Natural killer cell treated with Interleukin-12 subunit alpha and Interleukin-12 subunit beta and Interleukin-15 and Interleukin-18, amount 100 ng/mL, for 72 hours (primary cell): ENCODE measurements around the gene DNER. TPM values are rescaled to one million over a fixed set of nuclear protein-coding genes. Genes with fewer than 3 reads are reported as not detected.
A peak's percentile ranks its signal among the peaks of the same experiment; 100 is the strongest.

Experiments used
- ATAC-seq, 2 donors: fragments of 150-1000 bp; cut with Tn5 transposase in 1 of 2; sonication (Bioruptor Pico), chemical (Tn5 transposase) in 1 of 2; 2 replicates each; pipeline ENCODE4 v1.10.0; 2021
- DNase-seq: peaks from one replicate; pipeline ENCODE4 v3.0.0; 2022; ENCODE audit warnings: low spot score
- H3K27ac Mint-ChIP-seq, 2 donors: 1 replicate in 1 of 2; 2 replicates in 1 of 2; pipeline ENCODE4 v1.8.0; 2022; ENCODE audit warnings: mixed read lengths in 2 of 2, mild to moderate bottlenecking in 1 of 2, moderate library complexity in 1 of 2
- H3K27me3 Mint-ChIP-seq, 2 donors: 1 replicate in 1 of 2; 2 replicates in 1 of 2; pipeline ENCODE4 v1.8.0; 2022; ENCODE audit warnings: mixed read lengths in 2 of 2
- H3K36me3 Mint-ChIP-seq: one replicate; pipeline ENCODE4 v1.8.0; 2022; ENCODE audit warnings: mixed read lengths
- H3K4me1 Mint-ChIP-seq, 2 donors: 1 replicate in 1 of 2; 2 replicates in 1 of 2; pipeline ENCODE4 v1.8.0; 2022; ENCODE audit warnings: low read depth in 2 of 2, mixed read lengths in 2 of 2, mild to moderate bottlenecking in 1 of 2
- H3K4me3 Mint-ChIP-seq: one replicate; pipeline ENCODE4 v1.8.0; 2022; ENCODE audit warnings: mixed read lengths
- H3K9me3 Mint-ChIP-seq: 2 replicates; pipeline ENCODE4 v1.8.0; 2022; ENCODE audit warnings: mixed read lengths
- total RNA-seq, 2 donors: library from RNA; stranded (reverse); gene quantifications; one replicate each; pipeline ENCODE4 v1.2.3, GENCODE V29; 2022

DNER gene
- total RNA-seq, 2 donors from 2014 or later = 0.14 TPM; not detected in 1

DNA sequence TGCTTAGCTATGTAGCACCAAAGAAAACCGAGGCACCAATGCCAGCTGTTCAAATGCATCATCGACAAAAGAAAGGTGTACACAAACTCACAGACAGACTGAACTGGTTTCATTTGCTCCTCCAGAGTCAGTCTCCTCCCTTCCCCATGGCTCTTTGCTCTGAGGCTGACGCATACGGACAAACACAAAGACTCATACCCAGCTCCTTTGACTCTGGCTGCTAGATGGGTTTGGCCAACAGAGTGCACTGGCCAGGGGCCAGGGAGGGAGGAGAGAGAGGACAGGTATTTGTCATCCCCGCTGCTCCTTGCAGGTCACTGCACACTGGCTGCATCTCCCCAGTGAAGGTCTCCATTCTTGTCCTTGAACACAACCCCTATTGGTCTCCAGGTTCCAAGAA lies 40.7 kb downstream of the DNER start:
- Mint-ChIP-seq H3K4me1 (no peaks in the 10 kb centered on the region), H3K27ac (no peak overlapping the region), H3K9me3 (no peaks in the 10 kb centered on the region), H3K4me3 (no peak overlapping the region), H3K27me3 (peaks cover 41 to 58% of the 10 kb centered on the region in 2 donors), H3K36me3 (no peaks in the 10 kb centered on the region)
- DNase-seq (no peak), ATAC-seq (peak; percentile 32 to 34)

DNA sequence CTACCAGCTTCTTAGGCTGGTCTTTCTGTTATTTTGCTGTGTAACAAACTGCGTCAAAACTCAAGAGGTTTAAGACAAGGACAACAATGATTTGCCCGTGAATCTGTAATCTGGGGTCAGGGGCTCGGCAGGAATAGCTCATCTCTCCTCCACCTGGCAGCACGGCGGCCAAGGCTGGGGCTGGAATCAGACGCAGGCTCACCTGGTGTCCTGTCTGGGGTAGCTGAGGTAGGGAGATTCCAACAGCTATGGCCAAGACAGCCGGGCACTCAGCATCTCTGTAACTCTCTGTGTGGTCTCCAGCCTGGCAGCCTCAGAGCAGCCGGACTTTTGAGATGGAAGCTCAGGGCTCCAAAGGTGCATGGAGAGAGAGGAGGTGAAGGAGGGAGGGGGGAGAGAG lies 42.3 kb downstream of the DNER start:
- Mint-ChIP-seq H3K36me3 (no peaks in the 10 kb centered on the region), H3K27me3 (peaks cover 30 to 44% of the 10 kb centered on the region in 2 donors), H3K4me3 (no peak overlapping the region), H3K27ac (no peak overlapping the region), H3K4me1 (no peaks in the 10 kb centered on the region), H3K9me3 (no peaks in the 10 kb centered on the region)
- DNase-seq (no peak), ATAC-seq (no peak)

DNA sequence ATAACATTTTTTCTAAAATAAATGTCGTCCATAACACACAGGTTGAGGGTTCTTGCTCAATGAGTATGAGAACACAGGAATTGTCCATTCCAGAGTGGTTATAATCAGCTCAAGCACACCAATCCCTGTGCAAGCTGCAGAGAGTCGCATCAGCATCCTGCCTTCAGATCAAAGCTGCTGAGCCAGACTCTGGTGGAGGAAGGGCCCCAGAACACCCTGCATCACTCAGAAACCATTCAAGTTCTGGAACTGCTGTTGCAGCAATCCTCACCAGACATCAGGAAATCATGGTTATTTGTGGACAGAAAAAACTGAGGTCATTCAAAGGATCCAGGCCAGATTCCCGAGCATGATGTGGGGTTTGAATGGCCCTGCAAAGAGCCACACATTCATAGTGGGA lies 44.5 kb downstream of the DNER start:
- no peak for ATAC-seq

DNA sequence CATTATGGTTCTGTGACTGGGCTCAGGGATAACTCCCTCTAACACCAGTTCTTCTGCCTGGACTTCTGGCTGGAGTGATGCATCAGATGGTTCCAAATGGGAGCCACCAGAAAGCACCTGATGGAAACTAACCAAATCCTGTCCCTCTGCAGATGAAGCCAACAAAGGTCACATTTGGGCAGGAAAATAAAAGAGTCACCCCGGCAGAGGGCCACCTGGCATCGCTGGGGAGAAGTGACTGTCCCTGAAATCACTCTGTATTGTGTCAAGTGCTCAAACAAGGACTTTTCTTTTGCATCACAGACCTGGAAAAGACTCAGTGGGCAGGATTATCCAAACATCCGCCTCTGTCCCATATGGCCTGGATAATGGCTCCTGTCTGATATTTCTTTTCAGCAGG lies 47.5 kb downstream of the DNER start:
- Mint-ChIP-seq H3K4me3 (no peak overlapping the region), H3K4me1 (no peaks in the 10 kb centered on the region), H3K27me3 (peaks cover 17% of the 10 kb centered on the region in 2 donors), H3K9me3 (no peaks in the 10 kb centered on the region), H3K27ac (no peak overlapping the region), H3K36me3 (no peaks in the 10 kb centered on the region)
- ATAC-seq (no peak), DNase-seq (no peak)

More for the DNA sequence above, 44.5 kb downstream of the DNER start:
- Mint-ChIP-seq H3K9me3 (no peaks in the 10 kb centered on the region), H3K27me3 (peaks cover 32 to 38% of the 10 kb centered on the region in 2 donors), H3K4me1 (no peaks in the 10 kb centered on the region), H3K36me3 (no peaks in the 10 kb centered on the region), H3K27ac (no peak overlapping the region), H3K4me3 (no peak overlapping the region)
- DNase-seq = no peak

DNA sequence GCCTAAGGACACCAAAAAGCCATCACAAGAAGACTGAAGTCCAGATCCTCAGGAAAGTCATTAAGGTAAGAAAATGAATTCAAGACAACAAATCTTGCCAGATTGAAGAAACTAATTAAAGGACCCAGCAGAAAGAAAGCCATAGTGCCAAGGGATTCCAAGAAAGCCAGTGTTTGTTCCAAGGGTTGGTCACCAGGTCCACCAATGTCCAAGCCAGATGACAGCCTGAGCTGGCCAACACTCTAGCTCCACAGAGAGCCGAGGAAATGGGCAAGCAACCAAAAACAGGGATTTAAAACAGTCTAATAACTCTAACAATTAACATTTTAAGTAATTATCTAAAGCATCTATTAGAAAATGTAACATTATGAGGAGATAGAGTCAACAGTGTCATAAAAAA lies 49.2 kb downstream of the DNER start:
- Mint-ChIP-seq H3K9me3 (no peaks in the 10 kb centered on the region), H3K4me3 (no peak overlapping the region), H3K4me1 (no peaks in the 10 kb centered on the region), H3K27ac (no peak overlapping the region), H3K27me3 (peaks cover 15 to 19% of the 10 kb centered on the region in 2 donors), H3K36me3 (no peaks in the 10 kb centered on the region)
- DNase-seq (no peak), ATAC-seq (no peak)

- no peak for DNase-seq
- ATAC-seq = no peak
- H3K9me3 Mint-ChIP-seq = no peaks in the 10 kb centered on the region
- peaks cover 22 to 26% of the 10 kb centered on the region in 2 donors for H3K27me3 Mint-ChIP-seq
- H3K4me3 Mint-ChIP-seq = no peak overlapping the region
- H3K27ac Mint-ChIP-seq = no peak overlapping the region
- no peaks in the 10 kb centered on the region for H3K36me3 Mint-ChIP-seq
- no peaks in the 10 kb centered on the region for H3K4me1 Mint-ChIP-seq
Measured at GRCh38 chr2:229661478-229661877, 52.9 kb downstream of the DNER start.

GRCh38 chr2:229660951-229661350 lies 53.4 kb downstream of the DNER start:
- no peak overlapping the region for H3K4me3 Mint-ChIP-seq
- no peak overlapping the region for H3K27ac Mint-ChIP-seq
- no peak for ATAC-seq
- no peaks in the 10 kb centered on the region for H3K9me3 Mint-ChIP-seq
- no peak for DNase-seq
- H3K4me1 Mint-ChIP-seq = no peaks in the 10 kb centered on the region
- H3K36me3 Mint-ChIP-seq = no peaks in the 10 kb centered on the region
- peaks cover 22 to 30% of the 10 kb centered on the region in 2 donors for H3K27me3 Mint-ChIP-seq

DNA sequence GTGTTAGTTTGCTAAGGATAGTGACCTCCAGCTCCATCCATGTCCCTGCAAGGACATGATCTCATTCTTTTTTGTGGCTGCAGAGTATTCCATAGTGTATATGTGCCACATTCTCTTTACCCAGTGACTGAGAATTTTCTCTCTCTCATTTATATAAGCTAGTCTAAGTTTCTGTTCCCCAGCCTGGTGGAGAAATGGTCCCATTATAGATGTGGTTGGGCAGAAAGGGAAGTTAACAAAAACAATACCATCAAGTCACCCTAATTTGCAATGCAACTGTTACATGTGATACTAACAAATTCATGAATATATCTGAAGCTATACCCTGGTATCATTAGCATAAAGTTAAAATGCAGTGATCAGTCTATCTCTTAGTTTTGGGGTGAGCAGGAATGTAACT lies 54.0 kb downstream of the DNER start:
- no peak for DNase-seq
- Mint-ChIP-seq H3K27me3 (peaks cover 24 to 36% of the 10 kb centered on the region in 2 donors), H3K4me3 (no peak overlapping the region), H3K4me1 (no peaks in the 10 kb centered on the region), H3K9me3 (no peaks in the 10 kb centered on the region), H3K27ac (no peak overlapping the region), H3K36me3 (no peaks in the 10 kb centered on the region)
- ATAC-seq = no peak

DNA sequence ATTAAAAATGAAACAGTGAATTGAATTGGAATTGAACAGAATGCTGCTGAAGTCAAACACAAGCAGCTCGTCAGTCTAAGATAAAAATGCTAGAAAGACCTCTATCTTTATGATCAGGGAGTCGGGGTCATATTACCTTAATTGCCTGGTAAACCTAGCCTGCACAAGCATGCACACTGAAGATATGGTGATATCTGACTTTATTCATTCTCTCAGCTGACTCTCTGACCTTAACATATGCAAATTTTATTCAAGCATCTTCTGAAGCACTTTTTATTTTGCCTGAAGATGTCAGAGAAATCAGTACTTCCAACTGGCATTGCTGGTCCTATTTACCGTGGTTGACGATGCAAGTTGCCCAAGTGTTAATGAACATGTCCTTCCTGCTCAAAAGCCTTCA lies 56.4 kb downstream of the DNER start:
- no peaks in the 10 kb centered on the region for H3K36me3 Mint-ChIP-seq
- H3K27me3 Mint-ChIP-seq = peaks cover 21 to 41% of the 10 kb centered on the region in 2 donors
- H3K4me3 Mint-ChIP-seq = no peak overlapping the region
- no peak for DNase-seq
- H3K9me3 Mint-ChIP-seq = no peaks in the 10 kb centered on the region
- H3K27ac Mint-ChIP-seq = no peak overlapping the region
- H3K4me1 Mint-ChIP-seq = no peaks in the 10 kb centered on the region
- ATAC-seq = no peak

DNA sequence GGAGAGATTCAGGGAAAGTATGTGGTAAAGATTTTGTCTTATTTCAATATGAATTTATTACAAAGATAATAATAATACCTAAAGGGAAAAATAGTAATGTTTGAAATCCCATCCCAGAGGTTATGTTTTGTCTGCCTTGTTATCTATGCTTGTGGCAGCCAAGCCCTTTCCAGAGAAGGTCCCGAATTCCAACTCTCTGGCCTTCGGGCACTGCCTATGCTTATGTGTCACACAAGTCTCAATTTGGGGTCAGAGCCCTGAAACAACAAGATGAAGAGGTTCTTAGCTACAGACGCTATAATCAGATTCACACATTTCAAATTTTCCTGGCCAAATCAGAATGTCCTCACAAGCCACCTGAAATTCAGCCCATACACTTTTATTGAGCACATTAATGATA lies 59.9 kb downstream of the DNER start:
- no peak overlapping the region for H3K27ac Mint-ChIP-seq
- no peaks in the 10 kb centered on the region for H3K36me3 Mint-ChIP-seq
- no peak overlapping the region for H3K4me3 Mint-ChIP-seq
- H3K9me3 Mint-ChIP-seq = no peaks in the 10 kb centered on the region
- H3K4me1 Mint-ChIP-seq = no peaks in the 10 kb centered on the region
- ATAC-seq (no peak), DNase-seq (no peak)
- H3K27me3 Mint-ChIP-seq = peaks cover 16 to 50% of the 10 kb centered on the region in 2 donors

DNA sequence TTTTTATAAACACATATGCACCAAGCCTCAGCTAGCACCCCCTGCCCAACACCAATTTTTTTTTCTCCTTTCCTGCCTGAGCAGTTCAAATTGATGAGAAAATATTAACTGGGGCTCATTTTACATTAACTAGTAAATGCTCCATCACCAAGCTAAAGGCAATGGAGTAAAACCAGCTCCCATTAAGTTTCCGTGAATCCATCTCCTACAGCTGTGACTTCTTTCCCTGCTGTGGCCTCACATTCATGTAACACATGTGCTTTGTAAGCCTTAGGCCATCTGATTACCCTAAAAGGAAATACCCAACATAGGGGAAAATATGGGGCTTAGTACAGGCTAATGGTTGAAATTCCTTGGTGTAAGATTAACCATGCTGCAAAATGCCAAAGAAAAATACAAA lies 60.8 kb downstream of the DNER start:
- no peaks in the 10 kb centered on the region for H3K9me3 Mint-ChIP-seq
- no peaks in the 10 kb centered on the region for H3K4me1 Mint-ChIP-seq
- H3K36me3 Mint-ChIP-seq = no peaks in the 10 kb centered on the region
- no peak for DNase-seq
- H3K27me3 Mint-ChIP-seq = peaks cover 16 to 59% of the 10 kb centered on the region in 2 donors
- H3K27ac Mint-ChIP-seq = no peak overlapping the region
- H3K4me3 Mint-ChIP-seq = no peak overlapping the region
- ATAC-seq = no peak

- no peak overlapping the region for H3K4me3 Mint-ChIP-seq
- DNase-seq = no peak
- no peak overlapping the region for H3K27ac Mint-ChIP-seq
- peaks cover 16 to 65% of the 10 kb centered on the region in 2 donors for H3K27me3 Mint-ChIP-seq
- no peaks in the 10 kb centered on the region for H3K9me3 Mint-ChIP-seq
- no peaks in the 10 kb centered on the region for H3K4me1 Mint-ChIP-seq
- H3K36me3 Mint-ChIP-seq = no peaks in the 10 kb centered on the region
- ATAC-seq = no peak
Measured at GRCh38 chr2:229652796-229653195, 61.6 kb downstream of the DNER start.

GRCh38 chr2:229650901-229651300 lies 63.5 kb downstream of the DNER start:
- Mint-ChIP-seq H3K9me3 (no peaks in the 10 kb centered on the region), H3K27ac (no peak overlapping the region), H3K4me1 (no peaks in the 10 kb centered on the region)

GRCh38 chr2:229650059-229650458 lies 64.3 kb downstream of the DNER start:
- ATAC-seq (no peak), DNase-seq (no peak)
- Mint-ChIP-seq H3K9me3 (no peaks in the 10 kb centered on the region), H3K27ac (no peak overlapping the region), H3K27me3 (peaks cover 8 to 44% of the 10 kb centered on the region in 2 donors), H3K4me3 (no peak overlapping the region), H3K36me3 (no peaks in the 10 kb centered on the region), H3K4me1 (no peaks in the 10 kb centered on the region)

More at GRCh38 chr2:229650901-229651300, 63.5 kb downstream of the DNER start:
- no peak for DNase-seq
- ATAC-seq = no peak
- Mint-ChIP-seq H3K27me3 (peaks cover 12 to 51% of the 10 kb centered on the region in 2 donors), H3K36me3 (no peaks in the 10 kb centered on the region), H3K4me3 (no peak overlapping the region)

GRCh38 chr2:229646186-229646723 lies 68.1 kb downstream of the DNER start:
- Mint-ChIP-seq H3K9me3 (no peaks in the 10 kb centered on the region), H3K4me3 (no peak overlapping the region), H3K4me1 (no peaks in the 10 kb centered on the region), H3K27ac (no peak overlapping the region), H3K36me3 (no peaks in the 10 kb centered on the region), H3K27me3 (peaks cover 5 to 29% of the 10 kb centered on the region in 2 donors)
- DNase-seq (no peak), ATAC-seq (no peak)
